CD4-positive, alpha-beta T cell (primary cell): ENCODE measurements around the gene GLB1L3. TPM values are rescaled to one million over a fixed set of nuclear protein-coding genes. Genes with fewer than 3 reads are reported as not detected.
A peak's percentile ranks its signal among the peaks of the same experiment; 100 is the strongest.

Source experiments
- ATAC-seq: fragments of 200-7000 bp; cut with Tn5 transposase; one replicate; pipeline ENCODE4 v1.10.0; 2022; ENCODE audit warnings: mild to moderate bottlenecking; ENCODE audit not compliant: poor library complexity
- CTCF ChIA-PET: fragments of 350-600 bp; sonication (Branson Sonifier 250); formaldehyde crosslinking; loops from one replicate; lab custom pipeline; 2021; ENCODE audit warnings: antibody characterized with exemption, inconsistent platforms; lab: Charles Lee
- POLR2A ChIA-PET: fragments of 350-600 bp; sonication (Branson Sonifier 250); formaldehyde crosslinking; loops from one replicate; lab custom pipeline; 2021; ENCODE audit warnings: antibody characterized with exemption, inconsistent platforms; lab: Charles Lee
- DNase-seq, 14 experiments: peaks; one replicate each; pipeline ENCODE4 v3.0.0-alpha.2; 2013 to 2020; ENCODE audit warnings: mixed read lengths in 2 of 14
- H3K27ac ChIP-seq, 2 donors: one replicate each; pipeline versions ENCODE4 v1.5.1 to v1.7.0; 2013; ENCODE audit warnings: low read length in 2 of 2, low read depth in 1 of 2, mild to moderate bottlenecking in 1 of 2
- H3K27me3 ChIP-seq, 2 experiments: 1 replicate in 1 of 2; 2 replicates in 1 of 2; pipeline versions ENCODE4 v1.6.1 to v1.7.0; 2013; ENCODE audit warnings: low read length in 2 of 2, control low read depth in 1 of 2, mild to moderate bottlenecking in 1 of 2, moderate library complexity in 1 of 2; ENCODE audit not compliant: insufficient read depth in 2 of 2, control insufficient read depth in 1 of 2
- H3K36me3 ChIP-seq: one replicate; pipeline ENCODE4 v1.6.1; 2013; ENCODE audit warnings: low read length, control low read depth; ENCODE audit not compliant: insufficient read depth
- H3K4me1 ChIP-seq: one replicate; pipeline ENCODE4 v1.6.1; 2013; ENCODE audit warnings: low read length, control low read depth; ENCODE audit not compliant: insufficient read depth
- H3K4me3 ChIP-seq: one replicate; pipeline ENCODE4 v1.5.1; 2013; ENCODE audit warnings: mild to moderate bottlenecking, low read length, moderate library complexity
- H3K9me3 ChIP-seq, 2 experiments: 1 replicate in 1 of 2; 2 replicates in 1 of 2; pipeline versions ENCODE4 v1.6.1 to v1.7.0; 2013; ENCODE audit warnings: low read length in 2 of 2, mild to moderate bottlenecking in 2 of 2, control low read depth in 1 of 2, moderate library complexity in 1 of 2; ENCODE audit not compliant: control insufficient read depth in 1 of 2, insufficient read depth in 1 of 2
- H3K27ac Mint-ChIP-seq: one replicate; pipeline ENCODE4 v1.8.0; 2020; ENCODE audit warnings: mixed read lengths
- H3K27me3 Mint-ChIP-seq: one replicate; pipeline ENCODE4 v1.8.0; 2021; ENCODE audit warnings: mixed read lengths
- H3K36me3 Mint-ChIP-seq: one replicate; pipeline ENCODE4 v1.8.0; 2021; ENCODE audit warnings: low read depth, mixed read lengths
- H3K4me1 Mint-ChIP-seq: one replicate; pipeline ENCODE4 v1.8.0; 2021; ENCODE audit warnings: low read depth, mixed read lengths
- H3K4me3 Mint-ChIP-seq: one replicate; pipeline ENCODE4 v1.8.0; 2020; ENCODE audit warnings: mild to moderate bottlenecking, mixed read lengths
- H3K9me3 Mint-ChIP-seq: one replicate; pipeline ENCODE4 v1.8.0; 2020; ENCODE audit warnings: mixed read lengths
- CTCF ChIP-seq: fragments of 200-600 bp; IDR thresholded peaks from one replicate; pipeline ENCODE4 v1.8.0; 2022; ENCODE audit warnings: antibody characterized with exemption, mild to moderate bottlenecking
- intact Hi-C, 2 experiments: fragments of 100-400 bp; cut with DNase I in 1 of 2; cut with micrococcal nuclease in 1 of 2; formaldehyde crosslinking; loops; one replicate each; pipeline versions ENCODE4 v1.15.1 to v1.9.0; 2023 to 2025; cut with DNase I, micrococcal nuclease
- total RNA-seq, 174 experiments: library from RNA in 2 of 174; stranded (reverse) in 2 of 174; gene quantifications; one replicate each; pipeline ENCODE4 v1.2.3 and lab custom pipeline; 2021 to 2026

The GLB1L3 gene
- total RNA-seq, 2 experiments from 2014 or later: 1.3 to 1.5 TPM

- DNase-seq (peak in 10 of 14 experiments; percentile 12 to 69 (median 24)), ATAC-seq (peak; percentile 81)
- TF ChIP-seq CTCF: peak; percentile 61
- Mint-ChIP-seq H3K27ac (no peak overlapping the region), H3K4me1 (peaks cover 7% of the 10 kb centered on the region), H3K9me3 (no peaks in the 10 kb centered on the region), H3K27me3 (no peaks in the 10 kb centered on the region), H3K4me3 (no peak overlapping the region), H3K36me3 (peaks cover 53% of the 10 kb centered on the region)
- H3K27me3 ChIP-seq: no peaks in the 10 kb centered on the region
- POLR2A ChIA-PET: interaction anchor here (1.0 to 1.9 kb wide), 3 partner anchors 8 to 37 kb away, joined by 4 to 7 read pairs (median 7); partner anchors contain the start of genes ACAD8, GLB1L3 and VPS26B
- CTCF ChIA-PET: interaction anchor here (0.7 to 3.2 kb wide), 7 partner anchors 8 to 55 kb away, joined by 3 to 23 read pairs (median 4); partner anchors contain the start of genes ACAD8, GLB1L3 and THYN1
- H3K4me1 ChIP-seq: no peaks in the 10 kb centered on the region
- no peaks in the 10 kb centered on the region for H3K9me3 ChIP-seq
- intact Hi-C loops: no loop called here
- no peak overlapping the region for H3K27ac ChIP-seq
- peaks cover 54% of the 10 kb centered on the region for H3K36me3 ChIP-seq
- no peak overlapping the region for H3K4me3 ChIP-seq
Observed at GRCh38 chr11:134261626-134262488, 14.3 kb upstream of the GLB1L3 start.

GRCh38 chr11:134264966-134265764, 11.0 kb upstream of the GLB1L3 start:
- ATAC-seq (no peak), DNase-seq (no peak)
- Mint-ChIP-seq H3K9me3 (no peaks in the 10 kb centered on the region), H3K27me3 (no peaks in the 10 kb centered on the region), H3K27ac (no peak overlapping the region), H3K4me1 (peaks cover 11% of the 10 kb centered on the region), H3K4me3 (no peak overlapping the region), H3K36me3 (peaks cover 31% of the 10 kb centered on the region)
- Histone ChIP-seq H3K36me3 (peaks cover 31% of the 10 kb centered on the region), H3K27me3 (no peaks in the 10 kb centered on the region), H3K4me3 (no peak overlapping the region), H3K4me1 (peaks cover 6% of the 10 kb centered on the region), H3K27ac (no peak overlapping the region), H3K9me3 (no peaks in the 10 kb centered on the region)
- CTCF ChIA-PET: interaction anchor here (3.6 kb wide), 1 partner anchor 11 kb away, joined by 14 read pairs; the partner anchor contains the start of gene GLB1L3
- intact Hi-C loops: no loop called here
- POLR2A ChIA-PET: no interaction called here
- no peak for TF ChIP-seq CTCF

- POLR2A ChIA-PET: interaction anchor here (1.3 kb wide), 1 partner anchor 13 kb away, joined by 4 read pairs; the partner anchor contains the start of genes ACAD8 and THYN1
Observed at GRCh38 chr11:134266440-134266839, 9.7 kb upstream of the GLB1L3 start.

More at GRCh38 chr11:134266440-134266839, 9.7 kb upstream of the GLB1L3 start:
- CTCF ChIA-PET: interaction anchor here (0.9 to 3.6 kb wide), 2 partner anchors 9 to 59 kb away, joined by 3 to 14 read pairs; partner anchors contain the start of gene GLB1L3
- no peaks in the 10 kb centered on the region for H3K9me3 ChIP-seq
- intact Hi-C loops: no loop called here
- Mint-ChIP-seq H3K4me3 (no peak overlapping the region), H3K4me1 (peaks cover 23% of the 10 kb centered on the region), H3K36me3 (peaks cover 23% of the 10 kb centered on the region), H3K9me3 (no peaks in the 10 kb centered on the region), H3K27ac (no peak overlapping the region), H3K27me3 (no peaks in the 10 kb centered on the region)
- H3K27me3 ChIP-seq: no peaks in the 10 kb centered on the region
- H3K36me3 ChIP-seq: peaks cover 20% of the 10 kb centered on the region
- ATAC-seq (no peak), DNase-seq (no peak)
- no peak overlapping the region for H3K27ac ChIP-seq
- H3K4me1 ChIP-seq: peaks cover 16% of the 10 kb centered on the region
- TF ChIP-seq CTCF: no peak
- H3K4me3 ChIP-seq: no peak overlapping the region
